GM18951 (cell line): Measurements from ENCODE around the gene CACNB4.
"Not testable (repeated sequence)": the region's sequence is repeated elsewhere in the genome, so short reads cannot be mapped to it uniquely, and the experiment has no call there.

ENCODE experiments used
- POLR2A ChIP-seq: IDR thresholded peaks from 4 replicates; pipeline ENCODE4 v1.6.1; 2011; ENCODE audit warnings: mild to moderate bottlenecking; ENCODE audit not compliant: insufficient read length, insufficient read depth; ENCODE audit errors: extremely low read depth
- in situ Hi-C: fragments of 300-500 bp; cut with MboI; formaldehyde crosslinking; loops from one replicate; pipeline ENCODE4 v1.12.0; 2022; ENCODE audit warnings: low sequenced_read_pairs, mixed read lengths, inconsistent platforms; ENCODE audit not compliant: unreplicated experiment

The CACNB4 gene

DNA sequence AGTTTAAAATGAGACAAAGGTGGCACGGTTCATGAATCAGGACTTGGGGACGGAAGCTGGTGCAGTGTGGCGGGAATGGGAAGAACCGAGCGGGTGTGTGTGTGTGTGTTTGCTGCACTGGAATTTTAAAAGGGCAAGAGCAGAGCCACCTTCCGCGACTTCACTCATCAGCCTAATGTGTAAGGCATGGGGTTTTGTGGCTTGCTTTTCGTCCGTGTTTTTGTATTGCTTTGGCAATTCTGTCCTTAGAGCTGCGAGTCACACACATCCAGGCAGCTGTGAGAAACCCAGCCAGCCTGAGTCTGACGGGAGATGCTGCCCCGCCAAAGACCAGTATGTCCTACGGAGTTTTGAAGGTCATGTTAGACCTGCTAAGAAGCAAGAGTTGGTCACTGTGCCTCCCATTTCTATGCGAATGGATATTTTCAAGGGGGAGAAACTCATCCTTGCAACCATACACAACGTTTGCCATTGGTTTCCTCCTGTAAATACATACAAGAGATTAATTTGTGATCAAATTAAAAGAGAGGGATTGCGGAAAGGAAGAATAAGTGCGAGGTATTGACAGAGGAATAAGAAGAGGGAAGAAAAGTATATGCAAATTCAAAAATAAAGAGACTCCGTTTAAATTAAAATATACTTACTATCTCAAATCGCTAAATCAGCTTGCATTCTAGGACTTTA is 665 bp upstream of the CACNB4 start:
- TF ChIP-seq POLR2A: no peak
- in situ Hi-C loops: no loop called here

DNA sequence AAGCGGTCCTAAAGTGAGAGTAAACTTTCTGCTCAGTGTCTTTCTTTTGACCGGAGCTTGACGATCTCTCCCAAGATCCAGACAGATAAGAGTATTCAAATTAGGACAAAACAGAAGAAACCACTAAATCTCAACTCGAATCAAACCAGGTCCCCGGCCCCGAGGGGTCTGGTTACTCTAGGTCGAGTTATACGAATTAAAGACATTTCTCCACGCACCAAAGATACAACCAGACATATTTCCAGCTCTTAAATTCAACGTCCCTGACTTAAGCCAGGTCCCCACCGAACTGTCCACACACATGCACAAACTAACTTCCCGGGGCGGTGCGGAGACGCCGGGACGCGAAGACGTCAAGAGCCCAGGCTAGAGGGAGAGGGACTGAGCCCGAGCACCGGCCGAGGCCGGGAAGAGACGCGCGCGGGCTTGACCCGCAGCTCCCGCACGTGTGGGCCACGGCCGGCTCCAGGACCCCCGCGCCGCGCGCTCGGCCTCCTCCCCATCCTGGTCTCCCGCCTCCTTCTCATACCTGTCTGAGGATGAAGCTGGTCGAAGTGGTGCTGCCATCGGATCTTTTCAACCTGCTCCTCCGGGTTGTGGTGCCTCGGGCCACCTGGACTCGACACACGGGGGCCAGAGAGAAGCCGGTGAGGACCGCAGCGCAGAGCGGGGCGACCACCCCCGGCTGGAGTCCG is 896 bp downstream of the CACNB4 start:
- in situ Hi-C loops: no loop called here
- TF ChIP-seq POLR2A: no peak

DNA sequence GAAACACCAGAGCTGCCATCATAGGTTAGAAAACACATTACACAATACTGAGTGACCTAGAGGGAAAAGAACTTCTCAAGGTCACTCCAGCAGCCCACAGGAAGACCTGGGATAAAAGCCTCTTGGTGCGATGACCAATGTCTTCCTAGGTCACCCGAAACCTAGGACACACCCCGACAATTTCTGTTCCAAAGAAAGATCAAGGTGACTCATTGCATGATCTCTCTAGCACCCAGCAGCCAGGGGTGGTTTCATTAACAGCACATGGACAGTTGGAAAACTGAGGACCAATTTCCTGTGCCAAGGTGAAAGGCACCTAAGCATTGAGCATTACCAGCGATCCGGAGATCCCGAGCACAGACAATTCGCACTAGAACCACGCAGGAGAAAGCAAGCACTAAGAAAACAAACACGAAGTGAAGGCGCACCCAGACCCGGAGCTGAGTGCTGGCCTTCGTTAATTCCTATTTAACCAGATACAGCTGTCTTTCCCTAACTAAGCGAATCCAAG is 1.5 kb downstream of the CACNB4 start:
- in situ Hi-C loops: no loop called here
- no peak for TF ChIP-seq POLR2A

DNA sequence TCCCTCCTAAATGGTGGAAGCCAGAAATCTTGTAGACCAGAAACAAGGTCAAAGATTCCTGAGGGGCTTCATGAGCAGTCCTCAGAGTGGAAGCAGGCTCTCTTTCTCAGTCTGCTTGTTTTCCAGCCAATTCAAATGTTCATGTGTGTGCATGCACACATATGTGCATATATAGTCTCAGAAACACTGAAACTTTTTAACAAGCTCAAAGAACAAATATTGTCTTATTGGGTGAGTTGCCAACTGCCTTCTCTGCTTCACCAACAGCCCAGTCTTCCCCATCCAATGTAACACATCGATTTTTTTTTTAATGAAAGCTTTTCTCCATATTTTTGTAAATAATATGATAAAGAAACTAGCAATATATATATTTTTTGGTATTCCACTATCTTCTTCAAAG is 3.7 kb downstream of the CACNB4 start:
- in situ Hi-C loops: no loop called here
- no peak for TF ChIP-seq POLR2A

DNA sequence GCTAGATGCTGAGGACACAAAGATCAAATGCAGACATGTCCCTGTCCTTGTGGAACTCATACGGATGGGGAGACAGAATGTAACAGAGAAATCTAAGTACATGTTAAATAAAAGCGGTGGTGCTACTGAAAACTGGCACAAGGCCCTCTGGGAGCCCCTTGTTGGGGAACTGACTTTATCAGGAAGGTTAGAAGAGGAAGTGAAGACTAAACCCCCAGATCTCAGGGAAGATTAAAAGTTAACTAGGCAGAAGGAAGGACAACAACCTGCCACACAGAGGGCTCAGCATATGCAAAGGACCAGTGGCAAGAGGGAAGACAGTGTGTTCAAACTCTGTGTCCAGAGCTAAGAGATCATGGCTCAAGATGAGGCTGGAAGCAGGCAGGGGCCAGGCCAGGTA is 4.8 kb downstream of the CACNB4 start:
- in situ Hi-C loops: no loop called here
- TF ChIP-seq POLR2A: no peak

DNA sequence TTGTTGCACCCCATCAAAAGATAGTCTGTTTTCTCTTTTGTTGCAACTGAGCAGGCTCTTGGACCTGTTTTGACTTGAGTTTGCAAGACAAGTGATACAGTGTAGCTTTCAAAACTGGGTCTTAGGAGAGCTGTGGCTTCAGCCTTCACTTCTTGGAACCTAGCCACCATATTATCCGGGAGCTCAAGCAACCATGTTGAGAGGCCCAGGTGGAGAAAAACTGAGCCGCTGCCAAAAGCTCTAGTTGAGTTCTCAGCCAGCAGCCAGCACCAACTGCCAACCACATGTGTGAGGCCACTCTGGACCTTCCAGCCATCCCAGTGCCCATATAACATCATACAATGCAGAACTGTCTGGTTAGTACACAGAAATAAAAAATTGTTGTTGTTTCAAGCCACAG is 5.4 kb downstream of the CACNB4 start:
- TF ChIP-seq POLR2A: no peak
- in situ Hi-C loops: no loop called here

DNA sequence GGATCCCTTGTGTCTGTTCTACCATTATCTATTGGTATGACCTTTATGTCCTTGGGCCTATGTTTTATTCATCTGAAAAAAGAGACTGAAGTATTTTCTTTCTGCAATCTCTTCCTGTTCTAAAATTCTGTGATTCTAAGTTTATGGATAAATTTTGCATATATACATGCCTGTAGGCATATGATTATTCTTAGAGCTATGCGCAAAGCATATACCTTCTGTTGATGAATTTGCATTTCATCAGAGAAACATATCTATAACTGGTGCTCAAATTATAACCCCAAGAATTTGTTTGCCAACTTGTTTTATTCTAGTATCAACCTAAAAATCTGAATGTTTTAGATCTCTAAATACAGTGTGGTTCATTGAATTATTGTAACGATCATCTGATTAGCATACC is 6.7 kb downstream of the CACNB4 start:
- in situ Hi-C loops: no loop called here
- no peak for TF ChIP-seq POLR2A

DNA sequence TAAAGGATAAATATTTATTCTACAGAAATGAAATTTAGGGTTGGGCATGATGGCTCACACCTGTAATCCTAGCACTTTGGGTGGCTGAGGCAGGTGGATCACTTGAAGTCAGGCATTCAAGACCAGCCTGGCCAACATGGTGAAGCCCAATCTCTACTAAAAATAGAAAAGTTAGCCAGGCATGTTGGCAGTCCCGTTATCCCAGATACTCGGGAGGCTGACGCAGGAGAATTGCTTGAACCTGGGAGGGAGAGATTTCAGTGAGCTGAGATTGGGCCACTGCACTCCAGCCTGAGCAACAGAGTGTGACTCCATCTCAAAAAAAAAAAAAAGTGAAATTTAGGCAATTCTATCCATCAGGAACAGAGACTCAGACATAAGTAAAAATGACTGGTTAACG is 8.1 kb downstream of the CACNB4 start:
- in situ Hi-C loops: not testable (repeated sequence)

DNA sequence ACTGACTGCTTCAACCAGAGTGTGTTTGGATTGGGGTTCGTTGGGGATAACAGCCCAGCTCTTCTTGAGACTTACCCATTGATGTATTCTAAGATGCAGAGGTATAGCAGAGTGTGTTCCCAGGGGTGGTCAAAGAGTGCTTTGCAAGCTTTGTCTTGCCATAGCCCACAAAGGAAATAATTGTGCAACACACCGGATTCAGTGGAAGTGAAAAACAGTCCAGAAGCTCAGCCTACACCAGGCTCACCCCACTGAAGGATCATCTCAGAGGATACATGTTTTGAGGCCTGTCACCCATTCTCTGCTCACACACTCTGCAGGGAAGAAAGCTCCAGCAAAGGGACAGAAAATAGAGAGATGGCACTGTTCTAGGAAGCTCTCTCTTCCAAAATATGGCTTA is 9.6 kb downstream of the CACNB4 start:
- in situ Hi-C loops: no loop called here

DNA sequence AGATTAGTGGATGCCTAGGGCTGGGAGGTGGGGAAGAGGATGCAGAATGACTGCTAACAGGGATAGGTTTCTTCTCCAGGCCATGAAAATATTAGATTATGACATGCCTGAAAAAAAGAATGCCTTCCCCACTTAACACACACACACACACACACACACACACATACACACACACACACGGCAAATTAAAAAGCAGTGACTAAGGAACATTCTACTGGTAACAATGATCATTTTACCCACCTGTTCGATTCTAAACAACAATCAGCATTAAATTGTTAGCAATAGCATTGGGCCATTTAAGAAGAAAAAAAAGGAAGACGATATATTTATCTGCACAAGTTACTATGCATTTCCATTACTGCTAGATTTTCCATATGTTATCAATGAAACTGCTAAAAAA is 10.8 kb downstream of the CACNB4 start:
- in situ Hi-C loops: no loop called here
- no peak for TF ChIP-seq POLR2A

More for the DNA sequence above, 9.6 kb downstream of the CACNB4 start:
- no peak for TF ChIP-seq POLR2A

DNA sequence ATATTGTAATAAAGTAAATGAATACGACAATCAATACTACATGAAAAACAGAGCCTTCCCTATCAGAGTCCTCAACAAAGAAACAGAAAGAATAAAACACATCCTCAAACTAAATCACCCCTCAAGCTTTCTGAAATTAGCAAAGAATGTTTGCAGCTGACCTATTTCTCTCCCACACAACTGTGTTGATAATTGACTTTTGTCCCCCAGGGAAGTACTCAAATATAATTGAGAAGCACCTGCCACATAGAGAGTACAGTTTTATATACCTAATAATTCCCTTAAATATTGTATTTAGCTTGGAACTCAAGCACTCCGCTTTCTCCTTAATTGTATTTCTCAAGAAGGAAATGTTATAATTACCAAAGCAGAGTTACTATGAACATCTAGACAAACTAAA is 12.6 kb downstream of the CACNB4 start:
- in situ Hi-C loops: no loop called here
- TF ChIP-seq POLR2A: no peak

DNA sequence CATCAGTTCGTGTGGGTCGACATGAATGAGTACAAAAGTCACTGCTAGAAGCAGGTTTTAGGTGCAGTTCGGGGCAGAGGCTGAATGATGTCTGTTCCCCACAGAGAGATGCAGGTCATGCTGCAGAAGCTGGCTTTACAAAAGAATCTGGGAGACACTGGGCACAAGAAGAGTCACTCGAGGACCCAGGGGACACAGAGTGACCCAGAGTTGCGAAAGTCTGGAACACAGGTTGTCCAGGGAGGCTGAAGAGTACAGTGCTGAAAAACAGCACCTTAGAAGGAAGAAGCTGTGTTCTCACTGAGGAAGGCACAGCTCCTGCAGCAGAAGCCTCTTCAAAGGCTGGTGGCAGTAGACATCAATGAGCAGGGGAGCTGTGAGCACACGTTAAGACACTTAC is 14.8 kb downstream of the CACNB4 start:
- in situ Hi-C loops: no loop called here
- no peak for TF ChIP-seq POLR2A

DNA sequence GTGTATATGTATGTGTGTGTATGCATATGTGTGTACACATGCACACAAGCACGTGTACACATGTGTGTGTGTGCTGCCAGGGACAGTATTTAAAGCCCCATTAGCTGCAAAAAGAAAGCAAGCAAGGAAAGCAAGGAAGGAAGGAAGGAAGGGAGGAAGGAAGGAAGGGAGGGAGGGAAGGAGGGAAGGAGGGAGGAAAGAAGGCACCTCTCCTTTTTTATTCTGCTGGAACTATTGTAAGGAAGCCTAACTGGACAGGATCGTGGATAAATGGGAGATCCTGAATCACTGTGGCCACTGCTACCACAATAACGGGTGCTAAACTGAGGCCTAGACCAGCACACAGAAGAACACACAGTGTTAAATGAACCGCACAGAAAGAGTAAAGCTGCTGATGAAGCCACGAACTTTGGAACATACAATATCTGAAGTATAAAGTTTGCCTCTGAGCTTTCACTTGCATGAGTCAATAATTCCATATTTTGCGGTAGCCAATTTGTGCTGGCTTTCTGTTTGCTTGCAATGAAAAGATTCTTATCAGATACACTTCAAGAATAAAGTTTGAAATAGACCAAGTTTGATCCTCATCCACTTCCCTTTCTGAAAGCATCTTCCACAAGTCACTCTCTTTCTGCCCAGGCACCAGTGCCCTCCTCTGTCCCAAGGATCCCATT is 15.5 kb downstream of the CACNB4 start:
- in situ Hi-C loops: no loop called here
- TF ChIP-seq POLR2A: no peak

DNA sequence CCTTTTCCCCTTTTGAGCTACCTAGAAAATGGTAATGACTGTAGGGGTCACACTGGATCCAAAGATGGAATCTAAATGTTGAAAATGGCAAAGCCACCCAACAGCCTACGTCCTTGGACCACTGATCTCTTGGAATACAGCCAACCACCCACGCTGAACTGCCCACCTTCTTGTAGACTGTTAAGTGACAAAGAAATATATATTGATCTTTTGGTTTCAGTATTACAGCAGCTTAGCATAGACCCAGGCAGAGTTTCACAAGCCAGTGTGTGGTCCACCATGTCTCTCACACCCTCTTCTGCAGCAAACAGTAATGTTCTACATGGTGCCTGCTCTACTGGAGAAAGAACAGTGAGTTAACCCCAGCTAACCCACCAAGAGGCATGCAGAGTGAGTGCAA is 20.2 kb downstream of the CACNB4 start:
- in situ Hi-C loops: no loop called here
- TF ChIP-seq POLR2A: no peak
